GM13976 (cell line): ENCODE results near the gene NSMF.
"Not testable (repeated sequence)": the region's sequence is repeated elsewhere in the genome, so short reads cannot be mapped to it uniquely, and the experiment has no call there.

Experiments used
- DNase-seq: peaks from one replicate; pipeline ENCODE4 v3.0.0; 2012; ENCODE audit warnings: low spot score
- CTCF ChIP-seq: IDR thresholded peaks from 2 replicates; pipeline ENCODE4 v1.5.1; 2012; ENCODE audit warnings: borderline replicate concordance, mild to moderate bottlenecking; ENCODE audit not compliant: insufficient read depth; ENCODE audit errors: extremely low read depth, missing control alignments, control extremely low read depth
- in situ Hi-C: fragments of 300-500 bp; cut with MboI; formaldehyde crosslinking; loops from one replicate; pipeline ENCODE4 v1.12.0; 2022; ENCODE audit warnings: low sequenced_read_pairs, mixed read lengths, inconsistent platforms; ENCODE audit not compliant: unreplicated experiment

Gene NSMF

GRCh38 chr9:137474271-137474670, 15.1 kb upstream of the NSMF start:
- no peak for DNase-seq
- no peak for TF ChIP-seq CTCF
- in situ Hi-C loops: no loop called here

- TF ChIP-seq CTCF: no peak
- in situ Hi-C loops: no loop called here
- no peak for DNase-seq
These were observed 11.7 kb upstream of the NSMF start for GRCh38 chr9:137470785-137471184.

GRCh38 chr9:137467896-137468295, 8.8 kb upstream of the NSMF start:
- no peak for DNase-seq
- no peak for TF ChIP-seq CTCF
- in situ Hi-C loops: no loop called here

- no peak for DNase-seq
- TF ChIP-seq CTCF: no peak
- in situ Hi-C loops: no loop called here
These were observed 8.0 kb upstream of the NSMF start for GRCh38 chr9:137467161-137467581.

GRCh38 chr9:137466389-137467085, 7.4 kb upstream of the NSMF start:
- in situ Hi-C loops, DNase-seq: not testable (repeated sequence)

GRCh38 chr9:137465720-137466388, 6.7 kb upstream of the NSMF start:
- in situ Hi-C loops: no loop called here
- TF ChIP-seq CTCF: no peak
- DNase-seq: no peak

GRCh38 chr9:137465000-137465719, 6.0 kb upstream of the NSMF start:
- no peak for DNase-seq
- in situ Hi-C loops: no loop called here
- no peak for TF ChIP-seq CTCF
